ENCODE measurements around the gene CA9.

DNA sequence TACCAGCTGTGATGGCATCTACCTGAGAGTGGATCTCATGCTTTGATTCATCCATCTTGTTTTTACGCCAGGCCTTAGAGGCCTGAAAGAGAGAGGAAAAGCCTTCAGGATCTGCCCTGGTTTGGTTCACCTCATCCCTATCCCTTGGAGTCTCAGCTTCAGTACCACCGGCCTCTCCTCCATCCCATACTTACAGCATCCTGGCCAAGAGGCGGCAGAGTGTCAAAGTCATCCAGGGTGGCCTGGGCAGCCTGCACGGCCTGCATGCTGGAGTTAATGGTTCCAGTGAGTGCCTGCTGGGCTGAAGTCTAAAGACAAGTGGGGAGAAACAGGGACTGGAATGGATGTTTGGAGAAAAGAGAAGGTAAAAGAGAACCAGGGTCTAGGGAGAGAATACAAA is 45.8 kb downstream of the CA9 start:
- TF ChIP-seq, protein P1, sequence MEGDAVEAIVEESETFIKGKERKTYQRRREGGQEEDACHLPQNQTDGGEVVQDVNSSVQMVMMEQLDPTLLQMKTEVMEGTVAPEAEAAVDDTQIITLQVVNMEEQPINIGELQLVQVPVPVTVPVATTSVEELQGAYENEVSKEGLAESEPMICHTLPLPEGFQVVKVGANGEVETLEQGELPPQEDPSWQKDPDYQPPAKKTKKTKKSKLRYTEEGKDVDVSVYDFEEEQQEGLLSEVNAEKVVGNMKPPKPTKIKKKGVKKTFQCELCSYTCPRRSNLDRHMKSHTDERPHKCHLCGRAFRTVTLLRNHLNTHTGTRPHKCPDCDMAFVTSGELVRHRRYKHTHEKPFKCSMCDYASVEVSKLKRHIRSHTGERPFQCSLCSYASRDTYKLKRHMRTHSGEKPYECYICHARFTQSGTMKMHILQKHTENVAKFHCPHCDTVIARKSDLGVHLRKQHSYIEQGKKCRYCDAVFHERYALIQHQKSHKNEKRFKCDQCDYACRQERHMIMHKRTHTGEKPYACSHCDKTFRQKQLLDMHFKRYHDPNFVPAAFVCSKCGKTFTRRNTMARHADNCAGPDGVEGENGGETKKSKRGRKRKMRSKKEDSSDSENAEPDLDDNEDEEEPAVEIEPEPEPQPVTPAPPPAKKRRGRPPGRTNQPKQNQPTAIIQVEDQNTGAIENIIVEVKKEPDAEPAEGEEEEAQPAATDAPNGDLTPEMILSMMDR (conservative IDR thresholded peaks at IDR 0.05), result no peak
- no peak for TF ChIP-seq EZH2 (IDR thresholded peaks at IDR 0.05; ENCODE audit: low read depth)
